HFF-Myc (cell line): ENCODE results near the gene TMTC3.
"Not testable (repeated sequence)": the region's sequence is repeated elsewhere in the genome, so short reads cannot be mapped to it uniquely, and the experiment has no call there.

Experiments
- DNase-seq: peaks from one replicate; pipeline ENCODE4 v3.0.0-alpha.2; 2011; ENCODE audit warnings: low read depth; ENCODE audit errors: extremely low read depth
- H3K4me3 ChIP-seq: replicated peaks from 2 replicates; pipeline ENCODE4 v1.5.1; 2011; ENCODE audit warnings: low read depth, mild to moderate bottlenecking, control low read depth, low read length
- CTCF ChIP-seq: IDR thresholded peaks from 2 replicates; pipeline ENCODE4 v1.5.1; 2012; ENCODE audit warnings: mild to moderate bottlenecking, low read depth, low read length, control low read depth; ENCODE audit errors: missing control alignments

Gene TMTC3

GRCh38 chr12:88194868-88195267, 52.8 kb downstream of the TMTC3 start:
- DNase-seq: no peak
- H3K4me3 ChIP-seq: no peak overlapping the region
- no peak for TF ChIP-seq CTCF

- DNase-seq: no peak
- TF ChIP-seq CTCF: no peak
- no peak overlapping the region for H3K4me3 ChIP-seq
Measured at GRCh38 chr12:88200029-88200428, 57.9 kb downstream of the TMTC3 start.

GRCh38 chr12:88202500-88202899, 60.4 kb downstream of the TMTC3 start:
- TF ChIP-seq CTCF: no peak
- H3K4me3 ChIP-seq: no peak overlapping the region
- no peak for DNase-seq

GRCh38 chr12:88206601-88207000, 64.5 kb downstream of the TMTC3 start:
- H3K4me3 ChIP-seq: no peak overlapping the region
- no peak for TF ChIP-seq CTCF
- DNase-seq: peak; percentile 41

GRCh38 chr12:88207921-88208620, 66.0 kb downstream of the TMTC3 start:
- DNase-seq: peak; percentile 10
- no peak overlapping the region for H3K4me3 ChIP-seq
- TF ChIP-seq CTCF: no peak

GRCh38 chr12:88208661-88209060, 66.6 kb downstream of the TMTC3 start:
- no peak overlapping the region for H3K4me3 ChIP-seq
- DNase-seq: no peak
- TF ChIP-seq CTCF: no peak

GRCh38 chr12:88210311-88210710, 68.2 kb downstream of the TMTC3 start:
- not testable (repeated sequence) for H3K4me3 ChIP-seq, DNase-seq
